ENCODE results near the gene CD69.
A peak's percentile ranks its signal among the peaks of the same experiment; 100 is the strongest.
"Not testable (repeated sequence)": the region's sequence is repeated elsewhere in the genome, so short reads cannot be mapped to it uniquely, and the experiment has no call there.

Gene CD69

DNA sequence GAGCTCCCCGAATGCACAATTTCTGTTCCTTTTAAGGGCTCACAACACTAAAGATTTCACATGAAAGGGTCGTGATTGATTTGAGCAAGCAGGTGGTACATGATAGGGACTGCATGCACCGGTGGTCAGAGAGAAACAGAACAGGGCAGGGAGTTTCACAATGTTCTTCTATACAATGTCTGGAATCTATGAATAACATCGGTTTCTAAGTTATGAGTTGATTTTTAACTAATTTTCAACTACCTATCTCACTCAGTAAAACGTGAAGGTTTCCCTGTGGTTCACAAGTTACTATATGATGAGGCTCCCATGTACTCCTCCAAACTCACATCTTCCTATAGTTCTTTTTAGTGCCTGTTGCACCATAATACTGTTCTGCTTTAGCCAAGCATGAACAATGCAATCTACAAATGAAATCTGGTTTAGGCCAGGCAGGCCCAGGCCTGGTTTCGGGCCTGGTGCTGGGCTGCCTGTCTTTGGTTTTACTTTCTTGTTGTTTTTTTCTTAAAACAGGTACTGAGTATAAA, 47.6 kb downstream of the CD69 start:
- DNase-seq, result not testable (repeated sequence)

DNA sequence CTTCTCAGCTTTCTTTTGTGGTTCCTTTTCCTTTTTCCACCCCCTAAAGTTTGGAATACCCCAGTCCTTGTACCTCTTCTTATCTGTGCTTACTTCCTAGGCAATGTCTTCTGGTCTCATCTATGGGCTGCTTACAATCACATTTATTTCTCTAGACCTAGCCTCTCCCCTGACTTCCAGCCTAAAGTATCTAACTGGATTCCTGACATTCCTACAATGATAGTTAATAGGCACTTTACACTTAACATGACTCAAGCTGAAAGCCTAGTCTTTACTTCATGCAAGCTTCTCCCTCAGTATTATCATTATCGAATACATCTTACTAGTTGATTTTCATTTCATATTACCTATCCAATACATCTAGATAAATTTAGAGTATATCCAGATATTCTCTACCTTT, 49.0 kb downstream of the CD69 start:
- no peak for DNase-seq

DNA sequence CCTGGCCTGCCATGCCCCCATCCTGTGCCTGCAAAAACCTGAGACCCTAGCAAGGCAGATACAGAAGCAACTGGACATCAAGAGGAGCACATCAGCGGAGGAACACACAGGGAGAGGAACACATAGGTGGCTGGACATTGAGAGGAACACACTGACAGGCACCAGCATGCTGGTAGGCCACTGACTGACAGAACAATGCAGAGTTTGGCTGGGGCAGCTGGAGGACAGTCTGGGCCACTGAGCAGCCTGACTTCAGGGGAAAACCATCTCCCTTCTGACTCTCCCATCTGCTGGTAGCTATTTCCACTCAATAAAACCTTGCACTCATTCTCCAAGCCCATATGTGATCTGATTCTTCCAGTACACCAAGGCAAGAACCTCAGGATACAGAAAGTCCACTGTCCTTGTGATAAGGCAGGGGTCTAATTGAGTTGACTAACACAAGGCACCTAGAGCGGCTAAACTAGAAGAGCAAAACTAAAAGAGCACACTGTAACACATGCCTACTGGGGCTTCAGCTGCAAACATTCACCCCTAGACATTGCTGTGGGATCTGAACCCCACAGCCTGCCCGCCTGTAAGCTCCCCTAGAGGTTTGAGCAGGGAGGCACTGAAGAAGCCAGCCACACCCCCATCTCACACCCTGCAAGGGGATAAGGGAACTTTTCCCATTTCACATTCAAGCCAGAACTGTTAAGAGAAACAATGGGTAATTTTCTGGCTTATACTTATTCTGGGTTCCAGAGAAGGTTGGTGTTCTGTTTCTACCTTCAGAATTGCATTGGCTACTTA, 49.9 kb downstream of the CD69 start:
- DNase-seq, result no peak

GRCh38 chr12:9708853-9709252, 51.8 kb downstream of the CD69 start:
- no peak for DNase-seq

- peak in 5 of 14 donors; percentile 3 to 25 (median 9) for DNase-seq
These were observed 52.6 kb downstream of the CD69 start for GRCh38 chr12:9707864-9708808.

DNA sequence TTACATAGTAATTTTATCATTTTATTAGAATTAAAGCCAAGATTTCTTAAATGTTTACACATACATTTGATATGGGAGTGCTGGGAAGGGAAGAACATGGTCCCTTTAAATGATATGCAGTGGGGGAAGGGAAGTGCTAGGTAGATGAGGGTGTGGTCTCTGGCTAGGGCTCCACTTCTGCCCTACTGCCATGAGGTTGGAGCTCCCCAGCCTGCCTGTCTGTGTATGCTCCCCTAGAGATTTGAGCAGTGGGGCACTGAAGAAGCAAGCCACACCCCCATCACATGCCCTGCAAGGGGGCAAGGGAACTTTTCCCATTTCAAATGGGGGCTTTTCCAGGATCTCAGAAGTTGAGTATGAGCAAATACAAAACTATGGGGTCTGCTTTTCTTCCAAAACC, 53.3 kb downstream of the CD69 start:
- no peak for DNase-seq

GRCh38 chr12:9706086-9706685, 54.5 kb downstream of the CD69 start:
- DNase-seq, result no peak

DNA sequence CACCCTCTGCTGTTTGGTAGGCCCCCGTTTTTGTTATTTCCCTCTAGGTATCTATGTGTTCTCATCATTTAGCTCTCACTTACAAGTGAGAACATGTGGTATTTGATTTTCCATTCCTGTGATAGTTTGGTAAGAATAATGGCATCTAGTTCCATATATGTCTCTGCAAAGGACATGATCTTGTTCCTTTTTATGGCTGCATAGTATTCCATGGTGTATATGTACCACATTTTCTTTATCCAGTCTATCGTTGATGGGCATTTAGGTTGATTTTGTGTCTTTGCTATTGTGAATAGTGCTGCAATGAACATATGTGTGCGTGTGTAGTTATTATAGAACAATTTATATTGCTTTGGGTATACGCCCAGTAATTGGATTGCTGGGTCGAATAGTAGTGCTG, 56.1 kb downstream of the CD69 start:
- DNase-seq, result not testable (repeated sequence)

Measured in C1 segment of cervical spinal cord (tissue), 14 donors.